DMS79 treated with DMSO at 0.1 percent for 48 hours (cell line): Measurements from ENCODE around the gene HSPB7.
A peak's percentile ranks its signal among the peaks of the same experiment; 100 is the strongest.

Source experiments
- DNase-seq: peaks from one replicate; lab custom pipeline; 2025; lab: John Stamatoyannopoulos, UW

The HSPB7 gene

DNA sequence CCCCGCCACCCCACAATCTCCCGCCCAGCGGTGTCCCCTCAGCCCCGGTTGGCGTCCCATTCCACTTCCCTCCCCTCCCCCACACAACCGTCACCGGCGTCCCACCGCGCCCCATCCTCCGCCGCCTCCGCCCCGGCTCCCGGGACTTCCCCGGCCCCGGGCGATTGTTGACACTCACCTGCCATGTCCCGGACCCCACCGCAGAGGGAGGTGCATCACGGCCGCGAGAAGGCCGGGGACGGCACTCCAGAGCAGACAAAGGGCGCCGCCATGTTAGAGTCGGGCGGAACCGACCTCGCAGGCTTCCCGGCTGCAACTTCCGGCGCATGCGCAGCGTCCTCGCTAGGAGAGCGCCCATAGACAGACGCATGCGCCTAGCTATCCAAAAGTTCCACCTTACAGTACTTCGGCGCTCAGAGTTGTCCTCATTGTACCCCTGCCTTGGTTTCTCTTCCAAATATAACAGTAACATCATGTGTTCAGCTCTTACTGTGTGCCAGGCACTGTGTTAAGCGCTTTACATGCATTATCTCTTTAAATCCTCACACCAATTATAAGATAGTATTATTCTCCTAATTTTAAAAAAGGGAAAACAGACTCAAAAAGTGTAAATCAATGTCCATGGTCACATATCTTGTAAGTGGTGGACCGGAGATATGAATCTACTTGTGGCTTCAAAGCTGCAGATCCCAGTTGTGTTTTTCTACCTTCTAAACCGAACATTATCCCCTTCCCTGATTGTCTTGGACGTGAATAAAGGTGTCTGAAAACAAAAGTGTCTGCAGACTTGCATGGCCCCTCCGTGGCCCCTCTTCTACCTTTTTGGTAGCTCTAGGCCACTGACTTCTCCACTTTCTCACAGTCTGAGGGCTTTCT, 41.8 kb downstream of the HSPB7 start, which contains the start of gene ZBTB17:
Gene ZBTB17 (minus strand): TSS at position 297 of the 876 bp plus-strand sequence. CDS start 27,606 bp downstream, outside the sequence.
- peak; percentile 89 for DNase-seq

DNA sequence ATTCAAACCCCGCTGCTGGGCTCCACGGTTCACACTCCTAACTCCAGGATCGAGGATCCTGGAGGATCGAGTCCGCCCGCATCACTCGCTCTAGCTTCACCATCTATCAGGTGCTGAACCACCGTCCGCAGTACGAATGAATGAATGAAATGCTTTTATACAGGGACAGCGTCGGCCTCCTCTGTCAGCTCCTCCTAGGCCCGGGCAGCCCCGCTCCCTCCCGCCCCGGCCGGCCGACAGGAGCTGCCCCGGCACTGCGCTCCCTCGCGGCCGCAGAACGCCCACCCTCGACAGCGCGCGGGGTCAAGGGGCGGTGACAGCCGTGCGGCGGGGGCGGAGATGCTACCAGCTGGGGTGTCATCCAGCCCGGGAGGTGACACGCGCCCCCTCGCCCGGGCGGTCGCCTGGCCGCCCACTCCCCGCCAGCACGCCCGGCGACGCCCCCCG, 42.5 kb downstream of the HSPB7 start:
- peak; percentile 35 for DNase-seq

DNA sequence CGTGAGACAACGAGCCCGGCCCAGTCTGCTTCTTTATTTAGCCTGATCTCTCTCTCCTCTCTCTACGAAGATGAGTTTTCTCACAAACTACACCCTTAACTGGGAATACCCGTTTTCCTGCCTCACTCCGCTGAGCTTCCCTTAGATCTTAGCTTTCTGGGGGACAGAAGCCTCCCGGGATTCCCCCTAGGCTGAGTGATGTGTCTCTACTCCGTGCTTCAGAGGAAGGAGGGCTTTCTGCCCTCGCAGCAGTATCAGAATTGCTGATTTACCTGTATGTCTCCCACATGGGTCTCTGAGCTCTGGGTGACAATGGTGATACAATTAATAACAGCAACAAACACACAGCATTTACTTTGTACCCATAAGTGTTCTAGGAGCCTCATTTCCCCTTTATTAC, 43.0 kb downstream of the HSPB7 start:
- DNase-seq, result no peak

DNA sequence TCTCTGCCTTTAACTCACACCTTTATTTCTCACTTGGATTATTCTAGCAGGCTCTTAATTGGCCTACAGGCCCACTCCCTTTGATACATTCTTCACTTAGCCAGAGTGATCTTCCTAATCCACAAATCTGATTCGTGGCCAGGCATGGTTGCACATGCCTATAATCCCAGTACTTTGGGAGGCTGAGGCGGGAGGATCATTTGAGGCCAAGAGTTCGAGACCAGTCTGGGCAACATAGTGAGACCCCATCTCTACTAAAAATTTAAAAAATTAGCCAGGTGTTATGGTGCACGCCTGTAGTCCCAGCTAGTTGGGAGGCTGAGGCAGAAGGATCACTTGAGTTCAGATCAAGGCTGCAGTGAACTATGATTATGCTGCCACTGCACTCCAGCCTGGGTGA, 44.1 kb downstream of the HSPB7 start:
- no peak for DNase-seq

DNA sequence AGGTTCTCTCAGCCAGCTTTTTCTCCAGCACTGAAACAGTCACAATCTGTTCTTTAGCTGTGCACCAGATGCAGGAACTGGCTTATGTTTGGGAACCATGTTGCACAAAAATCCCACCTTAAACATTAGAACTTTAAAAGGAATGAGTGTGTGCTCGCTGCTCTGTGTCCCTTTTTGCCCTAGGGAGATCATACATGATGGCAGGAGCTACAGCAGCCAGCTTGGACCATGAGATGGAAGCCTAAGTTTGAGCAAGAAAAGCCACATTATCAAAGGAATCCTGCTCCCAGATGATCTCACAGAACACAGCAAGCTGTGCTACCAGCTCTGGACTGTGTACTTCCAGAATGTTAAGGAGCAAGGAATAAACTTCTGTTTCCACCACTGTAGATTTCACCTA, 45.4 kb downstream of the HSPB7 start:
- DNase-seq, result no peak

DNA sequence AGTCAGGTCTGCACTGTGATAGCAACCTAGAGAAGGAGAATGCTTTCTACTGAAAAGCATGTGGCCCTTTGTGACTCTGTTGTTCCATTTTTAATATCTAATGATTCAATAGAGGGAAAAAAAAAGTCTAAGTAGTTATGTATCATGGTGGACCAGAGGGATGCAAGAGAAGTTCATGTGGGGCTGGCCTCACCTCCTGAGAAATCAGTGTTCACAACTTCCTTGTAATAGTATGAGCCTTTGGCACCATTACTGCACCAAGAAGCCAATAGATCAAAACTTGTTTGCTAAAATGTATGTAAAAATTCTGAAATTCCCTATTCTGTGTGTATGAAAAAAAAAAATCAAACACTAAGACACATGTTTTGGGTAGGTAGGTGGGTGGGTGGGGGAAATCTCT, 46.9 kb downstream of the HSPB7 start:
- DNase-seq, result no peak

DNA sequence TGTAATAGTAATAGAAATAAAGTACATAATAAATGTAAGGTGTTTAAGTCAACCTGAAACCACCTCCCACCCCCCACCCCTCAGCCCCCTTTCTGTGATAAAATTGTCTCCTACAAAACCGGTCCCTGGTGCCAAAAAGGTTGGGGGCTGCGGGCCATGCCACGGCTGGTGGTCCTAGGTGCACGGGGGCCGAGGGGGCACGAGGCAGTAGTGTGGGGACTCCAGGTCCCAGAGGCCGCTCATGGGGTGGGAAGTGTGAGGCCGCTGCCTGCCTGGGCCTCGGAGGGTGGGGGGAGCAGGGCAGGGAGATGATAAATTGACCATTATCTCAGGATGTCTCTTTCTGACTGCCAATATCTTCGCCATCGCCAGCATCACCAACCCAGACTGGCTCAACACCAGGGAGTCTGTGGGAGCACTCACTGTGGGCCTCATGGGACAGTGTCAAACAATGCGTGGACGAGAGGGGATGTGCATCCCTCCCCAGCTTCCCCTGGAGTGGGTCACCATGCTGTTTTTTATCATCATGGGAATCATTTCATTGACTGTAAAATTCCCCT, 48.4 kb downstream of the HSPB7 start:
- DNase-seq, result no peak

DNA sequence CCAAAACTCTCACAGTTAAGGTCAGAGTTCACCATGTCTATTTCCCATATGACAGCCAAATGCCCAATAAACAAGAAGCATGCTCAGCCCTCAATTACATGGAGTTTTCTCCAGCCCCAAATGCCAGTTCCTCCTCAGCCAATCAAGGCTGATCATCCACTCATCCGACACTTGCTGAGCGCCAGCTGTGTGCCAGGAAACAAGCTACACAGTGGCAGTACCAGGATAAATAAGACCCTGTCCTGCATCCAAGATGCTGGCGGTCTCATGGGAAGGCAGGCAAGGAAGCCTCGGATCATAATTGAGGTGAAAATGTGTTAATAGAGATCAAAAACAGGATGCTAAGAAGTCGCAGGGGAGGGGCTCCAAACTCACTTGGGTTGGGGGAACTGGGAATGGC, 49.7 kb downstream of the HSPB7 start:
- DNase-seq, result no peak

DNA sequence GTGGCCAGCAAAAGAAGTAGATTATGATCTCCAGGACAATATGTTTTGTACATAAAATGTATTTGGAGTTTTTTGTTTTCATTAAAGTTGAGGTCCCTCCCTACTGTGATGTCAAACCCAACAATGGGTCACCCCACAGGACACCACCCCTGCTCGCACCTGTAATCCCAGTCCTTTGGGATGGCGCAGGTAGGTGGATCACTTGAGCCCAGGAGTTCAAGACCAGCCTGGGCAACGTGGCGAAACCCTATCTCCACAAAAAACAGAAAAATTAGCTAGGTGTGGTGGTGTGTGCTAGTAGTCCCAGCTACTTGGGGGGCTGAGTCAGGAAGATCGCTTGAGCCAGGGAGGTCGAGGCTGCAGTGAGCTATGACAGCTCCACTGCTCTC, 50.9 kb downstream of the HSPB7 start:
- no peak for DNase-seq

DNA sequence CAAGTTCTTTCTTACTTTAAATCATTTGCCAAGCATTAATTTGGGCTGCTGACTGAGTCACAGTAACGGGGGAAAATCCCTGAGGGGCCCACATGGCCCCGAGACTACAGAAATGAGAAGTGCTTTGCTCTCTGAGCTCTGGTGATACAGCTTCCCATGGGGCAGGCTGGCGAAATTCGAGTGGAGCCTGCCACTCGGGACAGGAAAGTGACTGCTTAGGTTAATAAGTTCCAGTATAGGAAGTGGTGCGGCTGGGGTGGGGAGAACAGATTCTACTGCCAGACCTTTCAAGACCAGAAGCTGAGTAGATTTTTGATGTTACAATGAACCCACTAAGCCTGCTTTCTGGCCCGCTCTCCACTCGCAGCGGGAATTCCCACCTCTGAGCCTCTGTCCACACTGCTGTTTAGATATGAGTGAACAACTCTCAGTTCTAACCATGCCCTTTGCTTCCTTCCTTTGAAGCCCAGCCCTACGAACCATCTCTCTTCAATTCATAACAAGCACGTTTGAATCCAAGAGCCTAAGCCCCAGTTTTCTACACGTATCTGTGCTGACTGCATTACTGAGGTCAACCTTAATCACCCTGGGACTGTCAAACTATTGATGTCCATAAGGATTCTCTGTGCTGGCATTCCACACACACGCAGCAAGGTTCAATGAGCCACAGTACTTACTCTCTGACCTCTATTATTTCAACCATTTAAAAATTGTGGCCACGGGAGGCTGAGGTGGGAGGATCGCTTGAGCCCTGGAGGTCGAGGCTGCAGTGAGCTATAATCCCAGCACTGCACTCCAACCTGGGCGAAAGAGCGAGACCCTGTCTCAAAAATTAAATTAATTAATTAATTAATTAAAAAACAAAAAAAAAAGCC, 51.5 kb downstream of the HSPB7 start:
- DNase-seq, result no peak

DNA sequence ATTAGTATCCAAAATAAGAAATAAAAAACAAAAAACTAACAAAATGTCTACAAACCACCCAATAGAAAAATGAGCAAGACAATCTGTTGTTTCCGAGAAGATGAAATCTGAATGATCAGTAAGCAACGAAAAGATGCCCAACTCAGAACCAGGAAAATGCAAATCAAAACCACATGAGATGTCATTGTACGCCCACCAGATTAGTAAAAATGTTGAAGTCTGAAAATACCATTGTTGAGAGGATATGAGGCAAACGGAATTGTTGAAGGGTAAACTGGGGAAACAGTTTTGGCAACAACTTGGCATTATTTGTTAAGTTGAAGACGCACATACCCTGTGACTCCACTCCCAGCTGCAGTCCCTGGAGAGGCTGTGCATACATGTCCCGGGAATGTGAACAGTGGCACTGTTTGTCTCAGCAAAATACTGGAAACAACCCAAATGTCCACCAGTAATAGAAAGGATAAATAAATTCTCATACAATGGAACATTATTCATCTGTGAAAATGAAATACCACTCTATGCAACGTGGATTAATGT, 52.5 kb downstream of the HSPB7 start:
- DNase-seq, result no peak
